HepG2 (cell line): ENCODE data around the gene SAE1. TPM values are rescaled to one million over a fixed set of nuclear protein-coding genes. Genes with fewer than 3 reads are reported as not detected.
A peak's percentile ranks its signal among the peaks of the same experiment; 100 is the strongest.

Source experiments
- ATAC-seq: fragments of 200-7000 bp; cut with Tn5 transposase; 3 replicates; pipeline ENCODE4 v1.9.1; 2020; ENCODE audit warnings: mild to moderate bottlenecking, moderate library complexity
- BruUV-seq: library from RNA; stranded (reverse); fragments of 400-500 nt; replicated peaks from 2 replicates; lab custom pipeline; 2021; lab: Mats Ljungman, UMichigan
- CTCF ChIA-PET: fragments of 300-600 bp; formaldehyde crosslinking; extraction: SDS; loops from one replicate; lab custom pipeline; 2021; ENCODE audit warnings: low total read pairs, inconsistent platforms, low intra/inter-chr PET ratio; lab: Yijun Ruan, JAX
- POLR2A ChIA-PET: fragments of 350-600 bp; sonication (Branson Sonifier 250); formaldehyde crosslinking; loops from one replicate; lab custom pipeline; 2020; ENCODE audit warnings: antibody characterized with exemption, inconsistent platforms; lab: Yijun Ruan, JAX
- DNase-seq: peaks from one replicate; pipeline ENCODE4 v3.0.0-alpha.2; 2015; ENCODE audit warnings: low spot score
- FAIRE-seq: peaks from 3 replicates; lab custom pipeline; 2011; peaks lifted over from hg19 to GRCh38; lab: Jason Lieb, UNC
- H2AFZ ChIP-seq: one replicate; pipeline ENCODE4 v1.6.1; 2011; ENCODE audit warnings: low read length, inconsistent platforms
- H3K27ac ChIP-seq: fragments of 300-600 bp; 3 replicates; pipeline ENCODE4 v1.8.0; 2011; ENCODE audit warnings: mixed run types, mild to moderate bottlenecking, mixed read lengths, low read length, inconsistent platforms; ENCODE audit not compliant: insufficient read depth; ENCODE audit errors: extremely low read length
- H3K27me3 ChIP-seq, 2 experiments: fragments of 200-600 bp in 1 of 2; 2 replicates in 1 of 2; 3 replicates in 1 of 2; pipeline versions ENCODE4 v1.6.0 to v1.8.0; 2011; ENCODE audit warnings: low read length in 2 of 2, mild to moderate bottlenecking in 2 of 2, moderate library complexity in 2 of 2, inconsistent platforms in 1 of 2; ENCODE audit not compliant: insufficient read depth in 2 of 2, control insufficient read depth in 1 of 2
- H3K36me3 ChIP-seq, 2 experiments: fragments of 200-600 bp in 1 of 2; replicated peaks in 1 of 2; 2 replicates in 1 of 2; 3 replicates in 1 of 2; pipeline versions ENCODE4 v1.5.1 to v1.8.0; 2011; ENCODE audit warnings: low read length in 2 of 2, inconsistent platforms in 1 of 2; ENCODE audit not compliant: insufficient read depth in 2 of 2, control insufficient read depth in 1 of 2
- H3K4me1 ChIP-seq: 2 replicates; pipeline ENCODE4 v1.5.1; 2012; ENCODE audit warnings: low read length, inconsistent platforms; ENCODE audit not compliant: insufficient read depth
- H3K4me2 ChIP-seq: 2 replicates; pipeline ENCODE4 v1.6.0; 2011; ENCODE audit warnings: low read depth, low read length, inconsistent platforms
- H3K4me3 ChIP-seq, 3 experiments: fragments of 200-600 bp in 1 of 3; sonication (generic), shearing (Covaris generic) in 1 of 3; replicated peaks in 1 of 3; 2 replicates each; pipeline ENCODE4 v1.5.1; 2011 to 2016; ENCODE audit warnings: low read length in 3 of 3, inconsistent platforms in 2 of 3, low read depth in 2 of 3, mild to moderate bottlenecking in 2 of 3, control low read depth in 1 of 3, mixed read lengths in 1 of 3; ENCODE audit not compliant: insufficient read depth in 1 of 3
- H3K79me2 ChIP-seq: one replicate; pipeline ENCODE4 v1.6.1; 2011; ENCODE audit warnings: low read length, inconsistent platforms; ENCODE audit not compliant: insufficient read depth
- H3K9ac ChIP-seq: 2 replicates; pipeline ENCODE4 v1.6.0; 2011; ENCODE audit warnings: mild to moderate bottlenecking, low read depth, low read length, inconsistent platforms; ENCODE audit not compliant: insufficient read depth
- H3K9me3 ChIP-seq: 2 replicates; pipeline ENCODE4 v1.5.1; 2012; ENCODE audit warnings: mild to moderate bottlenecking, low read length
- H4K20me1 ChIP-seq: 2 replicates; pipeline ENCODE4 v1.6.0; 2011; ENCODE audit warnings: inconsistent platforms, mild to moderate bottlenecking, low read length, moderate library complexity; ENCODE audit not compliant: insufficient read depth
- ARID5B ChIP-seq: IDR thresholded peaks from 2 replicates; pipeline ENCODE4 v1.4.0; 2020; ENCODE audit warnings: mild to moderate bottlenecking, missing genetic modification reagents
- HES4 ChIP-seq: sonication (generic); formaldehyde crosslinking; IDR thresholded peaks from 2 replicates; pipeline ENCODE4 v1.9.0; 2021; ENCODE audit warnings: mild to moderate bottlenecking, missing genetic modification reagents, borderline replicate concordance
- JUNB ChIP-seq: sonication (generic); formaldehyde crosslinking; IDR thresholded peaks from 2 replicates; pipeline ENCODE4 v1.8.0; 2022; ENCODE audit warnings: missing genetic modification reagents, mild to moderate bottlenecking, borderline replicate concordance
- NR2F6 ChIP-seq, 2 experiments: IDR thresholded peaks; 2 replicates each; pipeline ENCODE4 v1.6.1; 2016; ENCODE audit warnings: antibody characterized with exemption in 1 of 2, mild to moderate bottlenecking in 1 of 2
- PRMT3 ChIP-seq: sonication (generic); formaldehyde crosslinking; IDR thresholded peaks from 2 replicates; pipeline ENCODE4 v1.8.1; 2022; ENCODE audit warnings: low read depth, mild to moderate bottlenecking, moderate library complexity, missing genetic modification reagents, borderline replicate concordance
- RBFOX2 ChIP-seq: fragments of 200-400 bp; formaldehyde crosslinking; IDR thresholded peaks from 2 replicates; pipeline ENCODE4 v1.6.1; 2017; ENCODE audit warnings: low read depth, mild to moderate bottlenecking, low read length
- SRY ChIP-seq: sonication (generic); formaldehyde crosslinking; IDR thresholded peaks from 2 replicates; pipeline ENCODE4 v1.8.0; 2022; ENCODE audit warnings: mild to moderate bottlenecking, missing genetic modification reagents
- STAG1 ChIP-seq: sonication (generic); formaldehyde crosslinking; IDR thresholded peaks from 2 replicates; pipeline ENCODE4 v1.4.0; 2020; ENCODE audit warnings: missing genetic modification reagents
- TFE3 ChIP-seq: IDR thresholded peaks from 2 replicates; pipeline ENCODE4 v1.6.1; 2016
- TGIF2 ChIP-seq: IDR thresholded peaks from 2 replicates; pipeline ENCODE4 v1.6.1; 2016; ENCODE audit warnings: control low read depth, missing compliant biosample characterization
- ZBTB44 ChIP-seq: sonication (generic); formaldehyde crosslinking; IDR thresholded peaks from 2 replicates; pipeline ENCODE4 v1.4.0; 2020; ENCODE audit warnings: missing genetic modification reagents
- ZNF30 ChIP-seq: sonication (generic); formaldehyde crosslinking; IDR thresholded peaks from 2 replicates; pipeline ENCODE4 v1.5.0; 2020; ENCODE audit warnings: mild to moderate bottlenecking, missing genetic modification reagents
- ZNF556 ChIP-seq: sonication (generic); formaldehyde crosslinking; IDR thresholded peaks from 2 replicates; pipeline ENCODE4 v1.4.0; 2020; ENCODE audit warnings: mild to moderate bottlenecking, missing genetic modification reagents, borderline replicate concordance
- ZNF598 ChIP-seq: sonication (generic); formaldehyde crosslinking; IDR thresholded peaks from 2 replicates; pipeline ENCODE4 v1.5.1; 2020; ENCODE audit warnings: mild to moderate bottlenecking, missing genetic modification reagents, borderline replicate concordance
- ZNF670 ChIP-seq: sonication (generic); formaldehyde crosslinking; IDR thresholded peaks from 2 replicates; pipeline ENCODE4 v1.8.0; 2022; ENCODE audit warnings: mild to moderate bottlenecking, missing genetic modification reagents, borderline replicate concordance
- ZNF83 ChIP-seq: sonication (generic); formaldehyde crosslinking; IDR thresholded peaks from 2 replicates; pipeline ENCODE4 v1.4.0; 2020; ENCODE audit warnings: missing genetic modification reagents, mild to moderate bottlenecking, borderline replicate concordance
- ZSCAN20 ChIP-seq: sonication (generic); formaldehyde crosslinking; IDR thresholded peaks from 2 replicates; pipeline ENCODE4 v1.4.0; 2020; ENCODE audit warnings: missing genetic modification reagents, mild to moderate bottlenecking, borderline replicate concordance
- WGBS: methylation state at CpG from one replicate; pipeline ENCODE4 v1.1.6; 2017; ENCODE audit warnings: low lambda C conversion rate; 5-methylcytosine and 5-hydroxymethylcytosine counted together
- in situ Hi-C: cut with HindIII; loops from 2 replicates; pipeline ENCODE4 v1.10.0; 2017; ENCODE audit warnings: low pct_unique_long_range_greater_than_20kb; ENCODE audit not compliant: extremely low pct_ligation_motif_present
- intact Hi-C: fragments of 100-400 bp; cut with micrococcal nuclease; formaldehyde crosslinking; loops from one replicate; pipeline ENCODE4 v1.10.0; 2022; ENCODE audit not compliant: unreplicated experiment
- polyA plus RNA-seq, 8 experiments: library from polyadenylated mRNA; depleted of rRNA in 3 of 8; stranded (reverse) in 7 of 8; unstranded in 1 of 8; fragments of >200 nt; fragmentation: Illumina TruSeq in 4 of 8; extraction: Trizol in 4 of 8; gene quantifications; 2 replicates each; pipeline versions ENCODE4 v1.2.1 to v1.2.3, GENCODE V29; 2011 to 2016; ENCODE audit warnings: low read depth in 4 of 8, missing spikeins in 1 of 8, mixed read lengths in 1 of 8; ENCODE audit not compliant: insufficient read depth in 1 of 8
- total RNA-seq, 5 experiments: library from RNA; depleted of rRNA; stranded (reverse); fragments of >200 nt; fragmentation: Illumina TruSeq; extraction: Trizol; gene quantifications; 2 replicates each; pipeline ENCODE4 v1.2.3, GENCODE V29; 2016; ENCODE audit warnings: low read depth in 1 of 5

SAE1 gene
- total and polyA plus RNA-seq, 2 of the 13 experiments (the other 11 are each of a cell fraction or from before 2014, with no cell fraction given), result 87.6 to 197 TPM

- Histone ChIP-seq H3K9me3 (no peaks in the 10 kb centered on the region), H3K79me2 (peaks cover 53% of the 10 kb centered on the region), H3K9ac (peak overlapping the region; percentile 72), H3K4me3 (peak overlapping the region; percentile 9 to 64 (median 30); a peak in 5 of 6 replicates), H3K4me1 (peaks cover 72% of the 10 kb centered on the region), H3K27ac (peak overlapping the region; percentile 91), H3K36me3 (peaks cover 10 to 27% of the 10 kb centered on the region in 2 experiments), H3K27me3 (no peaks in the 10 kb centered on the region), H4K20me1 (no peaks in the 10 kb centered on the region), H3K4me2 (peak overlapping the region; percentile 70), H2AFZ (no peak overlapping the region)
- DNase-seq (peak; percentile 97), FAIRE-seq (peak; percentile 99), ATAC-seq (peak; percentile 88)
- in situ Hi-C loops, result no loop called here
- CTCF ChIA-PET, result interaction anchor here (1.3 kb wide), 1 partner anchor 11 kb away, joined by 3 read pairs; no protein-coding TSS in a partner anchor
- no TSS peak for BruUV-seq
- intact Hi-C loops, result loop anchor here (1.0 kb wide), 2 partner anchors 11 to 17 kb away; partner anchors contain the start of gene ZC3H4
- POLR2A ChIA-PET, result interaction anchor here (1.1 to 11.1 kb wide), 13 partner anchors 8 to 161 kb away, joined by 3 to 456 read pairs (median 7); partner anchors contain the start of genes CCDC9, SAE1 and ZC3H4
- WGBS, result 2% methylated on average over 6 of the region's 12 CpGs
- no peak; the same call in 1 of the 2 replicates for TF ChIP-seq TGIF2 (CRISPR knock-in tag)
- no peak for TF ChIP-seq ZSCAN20 (CRISPR knock-in tag)
- TF ChIP-seq ZNF30 (CRISPR knock-in tag), result no peak
- TF ChIP-seq ZNF83 (CRISPR knock-in tag), result 0 out of 2 replicates have a peak, but pooled peaks have one; percentile 24
- TF ChIP-seq PRMT3 (CRISPR knock-in tag), result no peak
- TF ChIP-seq NR2F6 (IDR thresholded peaks at IDR 0.05), result peak; percentile 99
- TF ChIP-seq NR2F6 (CRISPR knock-in tag; IDR thresholded peaks at IDR 0.05), result peak; percentile 99
- TF ChIP-seq RBFOX2, result peak; percentile 56; the same call in 1 of the 2 replicates
- peak; percentile 95 for TF ChIP-seq ARID5B (CRISPR knock-in tag)
- TF ChIP-seq SRY (CRISPR knock-in tag), result no peak
- no peak for TF ChIP-seq HES4
- TF ChIP-seq JUNB (CRISPR knock-in tag), result peak; percentile 43; the same call in 1 of the 2 replicates
- TF ChIP-seq ZNF598 (CRISPR knock-in tag), result peak; percentile 26; the same call in 1 of the 2 replicates
- TF ChIP-seq ZNF556, result no peak
- peak; percentile 25; the same call in 1 of the 2 replicates for TF ChIP-seq STAG1 (CRISPR knock-in tag)
- TF ChIP-seq TFE3 (CRISPR knock-in tag), result peak; percentile 95
- TF ChIP-seq ZBTB44 (CRISPR knock-in tag), result no peak
- peak; percentile 76; the same call in 1 of the 2 replicates for TF ChIP-seq ZNF670 (CRISPR knock-in tag)
Measured at GRCh38 chr19:47096100-47096704, 34.4 kb upstream of the SAE1 start.
